HG02852 (cell line): ENCODE measurements around the gene RASGRF1.
"Not testable (repeated sequence)": the region's sequence is repeated elsewhere in the genome, so short reads cannot be mapped to it uniquely, and the experiment has no call there.

Experiments
- ATAC-seq: cut with Tn5 transposase; IDR thresholded peaks from one replicate; pipeline ENCODE4 v1.9.1; 2021; ENCODE audit warnings: mild to moderate bottlenecking, moderate library complexity; ENCODE audit not compliant: unreplicated experiment

The RASGRF1 gene

GRCh38 chr15:78933187-78933822 is 157.3 kb downstream of the RASGRF1 start:
- ATAC-seq: no peak

DNA sequence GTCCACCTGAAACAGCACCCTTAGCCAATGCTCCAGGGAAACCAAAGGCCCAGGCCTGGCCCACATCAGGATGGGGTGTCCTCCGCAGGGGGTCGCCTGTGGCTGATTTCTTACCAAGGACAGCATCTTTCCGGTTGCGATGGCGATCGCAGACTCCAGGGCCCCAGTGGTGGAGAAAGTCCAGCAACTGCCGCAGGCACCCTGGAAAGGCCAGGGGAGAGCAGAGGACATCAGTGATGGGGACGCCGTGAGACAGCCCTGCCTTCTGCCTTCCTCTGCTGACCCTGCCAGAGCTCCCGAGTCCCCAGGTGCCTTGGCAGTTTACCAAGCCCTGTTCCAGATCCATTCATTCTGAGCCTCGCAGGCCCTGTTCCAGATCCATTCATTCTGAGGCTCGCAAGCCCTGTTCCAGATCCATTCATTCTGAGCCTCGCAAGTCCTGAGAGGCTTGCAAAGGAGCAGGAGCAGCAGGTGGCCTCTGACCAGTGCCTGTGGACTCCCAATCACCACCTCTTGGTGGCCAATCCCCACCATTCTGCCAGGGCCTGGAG is 158.2 kb downstream of the RASGRF1 start:
- no peak for ATAC-seq

DNA sequence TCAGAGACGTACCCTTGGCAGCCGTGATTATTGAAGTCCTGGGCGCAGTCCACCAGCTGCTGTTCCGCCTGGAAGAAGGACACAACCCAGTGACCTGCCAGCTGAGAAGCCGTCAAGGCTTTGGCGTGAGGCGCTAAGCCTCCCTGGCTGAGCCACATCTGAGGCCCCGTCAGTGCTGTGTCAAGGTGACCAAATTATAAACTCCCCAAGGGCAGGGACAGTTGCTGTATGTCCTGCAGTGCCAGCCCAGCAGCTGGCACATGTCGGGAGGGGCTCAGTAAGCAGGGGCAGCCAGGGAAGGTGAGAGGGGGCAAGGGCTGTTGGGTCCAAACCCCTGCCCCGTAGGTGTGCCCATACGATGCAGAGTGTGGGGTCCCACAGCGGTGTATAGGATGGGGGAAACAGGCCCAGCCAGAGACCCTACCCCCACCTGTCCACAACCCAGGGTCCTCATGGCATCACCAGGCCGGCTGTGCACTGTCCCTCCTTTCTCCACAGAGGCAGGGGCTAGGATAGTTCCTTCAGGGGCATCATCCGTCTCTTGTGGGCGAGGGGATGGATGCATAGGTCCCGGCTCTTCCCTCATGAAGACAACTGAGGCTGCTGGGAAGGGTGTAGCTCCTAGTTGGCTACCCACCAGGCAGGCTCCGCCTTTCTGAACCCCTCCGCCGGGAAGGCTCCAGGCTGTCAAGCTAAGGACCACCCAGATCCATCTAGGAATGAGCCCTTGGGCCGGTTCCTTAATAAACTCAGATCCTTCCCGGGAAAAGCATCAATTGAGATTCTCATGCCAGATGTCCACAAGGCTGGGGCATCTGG is 158.9 kb downstream of the RASGRF1 start:
- no peak for ATAC-seq

DNA sequence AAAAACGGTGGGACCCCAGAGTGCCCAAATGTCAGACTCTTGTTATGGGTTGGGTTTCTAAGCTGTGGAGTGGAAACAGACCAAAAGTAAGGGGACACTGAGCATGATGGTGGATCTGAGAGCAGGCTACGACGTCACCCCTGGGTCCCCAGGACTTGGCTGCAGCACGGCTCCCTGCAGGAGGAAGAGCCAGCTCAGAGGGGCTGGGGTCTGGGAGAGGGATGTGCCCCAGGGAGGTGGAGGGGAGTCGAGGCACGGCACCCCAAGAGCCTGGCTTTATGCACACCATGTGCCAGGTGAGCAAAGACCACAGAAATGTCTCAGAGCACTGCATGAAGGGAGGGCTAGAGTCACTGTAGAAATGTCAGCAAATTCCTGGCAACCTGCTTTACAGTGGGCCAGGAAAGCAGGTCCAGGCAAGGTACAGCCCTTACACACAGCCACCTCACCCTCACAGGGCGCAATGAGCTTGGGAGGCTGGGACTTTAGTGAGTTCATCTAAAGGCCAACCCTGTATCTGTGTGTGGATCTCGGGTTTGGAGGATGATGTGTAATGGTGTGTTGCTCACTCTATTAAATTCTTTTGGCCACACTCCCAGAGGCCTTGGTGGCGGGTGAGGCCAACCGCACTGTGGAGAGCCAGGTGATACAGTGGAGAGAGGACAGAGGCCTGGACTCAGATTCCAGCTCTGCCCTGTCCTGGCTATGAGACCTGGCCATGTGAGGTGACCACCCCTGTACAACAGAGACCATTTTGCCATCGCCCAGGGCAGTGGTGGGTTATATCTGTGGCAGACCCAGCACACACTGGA is 159.8 kb downstream of the RASGRF1 start:
- no peak for ATAC-seq

DNA sequence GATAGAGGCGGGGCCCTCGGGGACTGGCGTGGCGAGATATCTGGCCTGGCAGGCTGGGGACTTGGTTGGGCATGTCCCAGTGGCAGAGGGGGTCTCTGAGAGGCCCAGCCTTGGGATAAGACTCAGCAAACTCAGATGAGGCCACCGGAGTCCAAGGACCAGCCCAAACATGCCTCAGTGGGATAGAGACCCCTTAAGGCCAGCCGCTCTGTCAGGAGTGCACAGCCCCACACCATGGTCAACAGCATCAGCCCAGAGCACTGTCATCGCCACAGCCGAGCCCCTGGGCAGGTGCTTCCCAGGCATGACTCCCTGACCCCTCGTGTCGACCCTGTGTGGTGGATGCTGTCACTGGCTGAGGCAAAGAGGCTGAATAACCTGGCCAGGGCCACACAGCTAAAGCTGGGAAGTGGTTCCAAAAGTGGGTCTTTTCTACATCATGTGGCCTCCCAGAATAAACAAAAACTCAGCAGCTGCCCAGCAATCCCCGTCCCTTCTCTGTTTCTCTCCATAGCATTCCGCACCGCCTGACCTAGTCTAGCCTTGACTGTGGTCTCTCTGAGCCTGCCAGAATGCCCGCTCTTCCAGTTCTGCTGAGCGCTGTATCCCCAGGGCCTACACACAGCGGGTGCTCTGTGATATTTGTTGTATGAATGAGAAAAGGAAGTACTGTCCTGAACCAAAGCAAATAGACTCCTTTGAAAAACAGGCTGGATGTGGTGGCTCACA is 160.9 kb downstream of the RASGRF1 start:
- no peak for ATAC-seq

GRCh38 chr15:78928616-78929093 is 161.9 kb downstream of the RASGRF1 start:
- no peak for ATAC-seq

DNA sequence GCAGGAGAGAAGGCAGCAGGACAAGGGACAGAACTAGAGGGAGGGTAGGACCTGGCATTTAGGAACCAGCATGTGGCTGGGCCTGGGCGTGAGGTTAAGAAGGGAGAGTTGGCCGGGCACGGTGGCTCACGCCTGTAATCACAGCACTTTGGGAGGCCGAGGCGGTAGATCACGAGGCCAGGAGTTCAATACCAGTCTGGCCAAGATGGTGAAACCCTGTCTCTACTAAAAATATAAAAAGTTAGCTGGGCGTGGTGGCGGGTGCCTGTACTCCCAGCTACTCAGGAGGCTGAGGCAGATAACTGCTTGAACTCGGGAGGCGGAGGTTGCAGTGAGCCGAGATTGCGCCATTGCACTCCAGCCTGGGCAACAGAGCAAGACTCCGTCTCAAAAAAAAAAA is 162.4 kb downstream of the RASGRF1 start:
- ATAC-seq: not testable (repeated sequence)

DNA sequence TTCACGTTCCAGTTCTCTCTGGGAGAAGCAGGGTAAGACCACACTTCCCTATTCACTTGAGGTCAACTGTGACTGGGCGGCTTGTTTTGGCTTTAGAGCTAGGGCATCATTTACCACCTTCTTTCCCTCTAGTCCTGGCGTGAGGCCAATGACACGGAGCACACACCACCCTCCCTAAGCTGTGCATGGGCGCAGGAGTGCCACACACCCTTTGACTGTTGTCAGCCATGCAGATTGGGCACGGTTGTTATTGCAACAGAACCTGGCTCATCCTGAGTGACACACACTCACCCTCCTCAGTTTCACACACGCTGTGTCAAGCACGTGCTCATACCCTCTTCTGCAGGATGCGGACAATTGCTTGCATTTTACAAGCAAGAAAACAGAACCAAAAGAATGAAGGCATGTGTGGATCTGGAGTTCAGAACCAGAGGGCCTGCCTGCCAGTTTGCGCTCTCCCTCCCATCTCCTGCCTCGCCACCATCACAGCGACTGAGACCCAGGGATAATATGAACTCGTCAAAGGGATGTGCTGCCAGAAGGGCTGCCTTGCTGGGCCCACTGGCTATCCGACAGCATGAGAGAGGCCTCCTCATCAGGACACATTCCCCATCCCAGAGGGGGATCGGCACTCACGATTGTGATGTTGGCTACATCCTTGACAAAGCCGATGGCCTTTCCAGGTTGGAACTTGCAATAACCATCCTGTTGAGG is 163.3 kb downstream of the RASGRF1 start:
- ATAC-seq: no peak

DNA sequence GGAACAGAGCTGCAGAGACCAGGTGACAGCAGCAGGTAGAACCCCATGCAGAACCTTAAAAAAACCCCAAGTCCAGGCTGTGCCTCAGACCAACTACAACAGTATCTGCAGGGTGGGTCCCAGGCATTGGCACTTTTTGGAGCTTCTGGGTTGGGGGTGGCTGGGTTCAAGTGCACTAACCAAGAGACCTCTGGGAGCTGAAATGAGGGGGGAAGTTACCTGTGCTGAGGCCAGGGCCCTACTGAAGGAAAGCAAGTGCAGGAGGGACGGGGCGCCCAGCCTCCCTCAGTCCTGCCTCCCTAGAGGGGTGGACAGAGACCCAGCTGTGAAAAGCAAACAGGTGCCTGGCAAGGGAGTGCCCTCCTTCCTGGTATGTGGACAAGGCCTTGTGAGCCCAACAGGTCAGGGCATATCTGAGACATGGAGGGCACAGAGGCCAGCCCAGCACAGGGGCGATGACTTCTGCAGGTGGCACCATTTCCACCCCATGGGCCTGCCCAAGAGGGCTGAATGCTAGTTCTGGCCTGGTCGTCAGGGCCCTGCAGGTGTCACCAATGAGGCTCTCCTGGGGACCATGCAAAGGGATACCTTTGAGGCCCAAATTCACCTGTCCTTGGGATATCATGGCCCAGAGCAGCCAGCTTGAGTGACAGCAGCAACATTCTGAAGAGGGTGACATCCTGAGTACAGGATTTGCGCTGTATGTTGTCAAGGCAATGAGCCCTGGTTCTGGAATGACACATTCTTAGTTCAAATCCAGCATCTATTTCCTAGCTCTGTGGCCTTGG is 164.4 kb downstream of the RASGRF1 start:
- ATAC-seq: no peak

GRCh38 chr15:78925076-78925624 is 165.4 kb downstream of the RASGRF1 start:
- ATAC-seq: no peak

DNA sequence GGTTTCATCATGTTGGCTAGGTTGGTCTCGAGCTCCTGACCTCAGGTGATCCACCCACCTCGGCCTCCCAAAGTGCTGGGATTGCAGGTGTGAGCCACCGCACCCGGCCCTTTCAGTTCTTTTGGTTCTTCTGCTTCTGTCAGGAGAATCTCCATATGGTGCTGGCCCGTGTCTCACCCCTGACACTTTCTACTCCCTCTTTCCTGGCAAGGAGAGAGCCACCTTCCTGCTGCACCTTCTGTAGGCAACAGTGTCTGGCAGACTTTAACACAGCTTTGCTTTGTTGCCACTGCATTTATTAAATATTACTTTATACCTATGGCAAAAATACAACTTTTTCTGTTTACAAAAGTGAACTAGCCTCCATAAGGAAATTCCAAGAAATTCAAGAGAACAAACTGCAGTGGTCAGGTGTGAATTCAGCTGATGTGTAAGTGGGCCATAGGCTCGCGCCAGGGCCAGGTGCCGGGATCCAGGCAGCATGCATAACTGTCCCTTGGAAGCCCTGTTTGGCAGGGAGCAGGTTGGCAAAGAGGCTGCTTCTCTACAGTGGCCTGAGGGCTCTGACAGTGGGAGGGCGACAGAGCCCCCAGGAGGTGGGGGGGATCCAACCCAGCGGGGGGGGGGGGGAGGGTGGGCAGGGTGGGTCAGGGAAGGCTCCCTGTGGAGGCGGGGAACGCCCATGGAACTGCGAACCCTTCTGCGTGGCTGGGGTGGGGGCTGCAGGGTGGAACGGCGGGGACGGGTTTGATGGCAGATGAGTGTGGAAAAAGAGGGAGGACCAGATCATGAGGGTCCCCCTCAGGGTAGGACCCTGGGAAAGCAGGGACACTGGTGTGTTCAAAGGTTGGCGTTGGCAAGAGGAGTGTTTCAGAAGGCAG is 166.9 kb downstream of the RASGRF1 start:
- ATAC-seq: no peak

DNA sequence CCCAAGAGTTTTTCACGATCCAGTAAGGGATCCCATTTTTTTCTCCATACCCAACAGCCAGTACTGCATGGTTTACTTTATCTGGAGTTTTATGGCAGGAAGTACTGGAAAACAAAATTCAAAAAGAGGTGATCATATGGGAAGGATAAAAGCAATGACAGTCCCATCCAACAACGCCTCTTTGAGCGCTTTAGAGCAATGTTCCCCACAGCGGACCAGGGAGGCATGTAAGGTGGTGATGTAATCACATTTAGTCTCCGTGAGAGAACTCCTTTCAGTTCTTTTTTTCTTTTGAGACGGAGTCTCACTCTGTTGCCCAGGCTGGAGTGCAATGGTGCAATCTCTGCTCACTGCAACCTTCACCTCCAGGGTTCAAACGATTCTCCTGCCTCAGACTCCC is 167.6 kb downstream of the RASGRF1 start:
- ATAC-seq: no peak

DNA sequence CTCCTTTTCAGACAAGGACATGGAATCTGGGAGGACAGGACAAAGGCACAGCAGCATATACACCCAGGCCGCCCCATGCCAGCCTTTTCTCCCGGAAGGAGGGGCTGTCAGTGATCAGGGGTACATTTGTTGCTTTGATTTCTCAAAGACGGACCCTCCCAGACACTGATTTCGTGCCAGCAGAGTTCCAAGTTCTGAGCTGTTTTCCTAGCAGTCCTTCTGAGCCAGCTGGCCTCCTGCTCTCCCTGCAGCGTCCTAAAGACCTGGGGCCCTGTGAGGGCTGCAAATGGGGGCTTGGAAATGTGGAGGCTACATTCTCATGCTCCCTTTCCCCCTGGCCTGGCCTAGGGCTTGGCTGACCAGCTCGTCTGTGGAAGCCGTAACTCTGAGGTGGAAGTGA is 168.1 kb downstream of the RASGRF1 start:
- no peak for ATAC-seq

GRCh38 chr15:78921940-78922339 is 168.6 kb downstream of the RASGRF1 start:
- ATAC-seq: no peak

DNA sequence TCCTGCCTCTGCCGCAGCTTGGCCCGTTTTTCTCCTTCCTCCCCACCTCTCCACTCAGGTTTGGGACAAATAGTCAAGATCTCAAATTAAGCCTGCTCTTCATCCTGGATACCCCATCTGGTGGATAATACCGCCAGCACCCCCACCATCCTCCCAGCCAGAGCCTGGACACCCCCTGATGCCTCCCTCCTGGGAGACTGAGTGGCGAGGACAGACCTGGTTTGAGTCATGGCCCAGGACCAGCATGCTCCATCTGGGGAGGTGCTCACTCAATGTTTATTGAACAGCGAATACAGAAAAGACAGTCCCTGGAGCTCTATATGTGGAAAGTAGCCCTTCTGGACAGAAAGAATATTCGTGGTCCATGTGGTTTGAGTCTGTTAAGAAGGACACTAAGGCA is 169.1 kb downstream of the RASGRF1 start:
- no peak for ATAC-seq

DNA sequence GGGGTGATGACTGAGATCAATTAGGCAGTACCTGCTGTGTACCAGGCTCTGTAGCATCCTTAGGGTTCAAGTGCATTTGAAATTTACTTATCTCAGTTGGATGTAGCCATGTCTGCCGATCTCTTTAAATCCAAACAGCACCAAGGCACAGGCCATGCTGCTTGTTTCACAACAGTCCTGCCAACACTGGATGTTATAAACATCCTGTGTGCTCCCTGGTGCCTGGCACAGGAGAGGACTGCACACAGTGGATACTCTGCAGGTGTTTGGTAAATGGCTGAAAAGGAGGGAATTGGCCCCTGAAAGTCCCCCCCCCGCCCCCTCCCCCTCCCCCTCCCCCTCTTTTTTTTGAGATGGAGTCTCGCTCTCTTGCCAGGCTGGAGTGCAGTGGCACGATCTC is 172.7 kb downstream of the RASGRF1 start:
- no peak for ATAC-seq

- no peak for ATAC-seq
Measured at GRCh38 chr15:78916088-78916487, 174.5 kb downstream of the RASGRF1 start.
